ENCODE data around the gene MAT2B. TPM values are rescaled to one million over a fixed set of nuclear protein-coding genes. Genes with fewer than 3 reads are reported as not detected.

Gene MAT2B
- total RNA-seq, 1 experiment from 2014 or later: 66.2 TPM

- Histone ChIP-seq H3K9me3 (ENCODE audit: insufficient read depth, low read depth) (0 out of 2 replicates have a peak, but pooled peaks cover 2% of the 10 kb centered on the region), H3F3A (ENCODE audit: insufficient read depth, low read depth) (peaks cover 22% of the 10 kb centered on the region), H4K20me1 (ENCODE audit: insufficient read depth) (0 out of 2 replicates have a peak, but pooled peaks cover 12% of the 10 kb centered on the region), H3K4me2 (peak overlapping the region; percentile 98), H3K4me1 (replicated peaks; ENCODE audit: insufficient read depth) (peaks cover 29% of the 10 kb centered on the region), H3K27me3 (ENCODE audit: insufficient read depth, low read depth) (no peaks in the 10 kb centered on the region), H3K4me3 (peak overlapping the region; percentile 92), H3K79me2 (ENCODE audit: low read depth) (peaks cover 35% of the 10 kb centered on the region), H2AFZ (peak overlapping the region; percentile 77), H3K9me2 (ENCODE audit: insufficient read depth) (no peaks in the 10 kb centered on the region), H3K27ac (peak overlapping the region; percentile 72), H3K36me3 (ENCODE audit: low read depth) (no peaks in the 10 kb centered on the region)
- peak; percentile 24 to 50 for DNase-seq
- POLR2A ChIA-PET (ENCODE audit: unreplicated experiment): no interaction called here
- no peak for TF ChIP-seq CTCF (conservative IDR thresholded peaks at IDR 0.05)
- TF ChIP-seq EZH2 (IDR thresholded peaks at IDR 0.05; ENCODE audit: low read depth): no peak
- no TSS peak for BruUV-seq (replicated peaks)
- CTCF ChIA-PET: no interaction called here
- intact Hi-C loops (cut with micrococcal nuclease; ENCODE audit: unreplicated experiment): loop anchor here (2.0 kb wide), 1 partner anchor 68 kb away; the partner anchor contains the start of gene CCNG1
These were observed 1.1 kb upstream of the MAT2B start for GRCh38 chr5:163504079-163504931.

- Histone ChIP-seq H3K27me3 (ENCODE audit: insufficient read depth, low read depth) (no peaks in the 10 kb centered on the region), H3F3A (ENCODE audit: insufficient read depth, low read depth) (peaks cover 22% of the 10 kb centered on the region), H2AFZ (peak overlapping the region; percentile 77), H3K4me2 (peak overlapping the region; percentile 98), H3K79me2 (ENCODE audit: low read depth) (peaks cover 42% of the 10 kb centered on the region), H3K4me3 (peak overlapping the region; percentile 92), H3K27ac (peak overlapping the region; percentile 72), H3K9me2 (ENCODE audit: insufficient read depth) (no peaks in the 10 kb centered on the region), H4K20me1 (ENCODE audit: insufficient read depth) (0 out of 2 replicates have a peak, but pooled peaks cover 12% of the 10 kb centered on the region), H3K4me1 (replicated peaks; ENCODE audit: insufficient read depth) (peaks cover 29% of the 10 kb centered on the region), H3K9me3 (ENCODE audit: insufficient read depth, low read depth) (no peaks in the 10 kb centered on the region), H3K36me3 (ENCODE audit: low read depth) (no peaks in the 10 kb centered on the region)
- no peak for DNase-seq
- intact Hi-C loops (cut with micrococcal nuclease; ENCODE audit: unreplicated experiment): loop anchor here (1.0 to 2.0 kb wide), 2 partner anchors 45 to 68 kb away; partner anchors contain the start of genes CCNG1, HMMR and NUDCD2
- ChIA-PET CTCF (no interaction called here), POLR2A (ENCODE audit: unreplicated experiment) (interaction anchor here (0.6 to 1.1 kb wide), 3 partner anchors 44 to 130 kb away, joined by 3 to 12 read pairs (median 4); partner anchors contain the start of genes CCNG1, HMMR and NUDCD2)
- no peak for TF ChIP-seq EZH2 (IDR thresholded peaks at IDR 0.05; ENCODE audit: low read depth)
- no peak for TF ChIP-seq CTCF (conservative IDR thresholded peaks at IDR 0.05)
- TSS peak; percentile 85 for BruUV-seq (replicated peaks)
These were observed 411 bp upstream of the MAT2B start for GRCh38 chr5:163505049-163505367.

- TSS peak; percentile 79 for BruUV-seq (replicated peaks)
- DNase-seq: no peak
- Histone ChIP-seq H3K27ac (peak overlapping the region; percentile 72), H3K27me3 (ENCODE audit: insufficient read depth, low read depth) (no peaks in the 10 kb centered on the region), H3K4me1 (replicated peaks; ENCODE audit: insufficient read depth) (peaks cover 29% of the 10 kb centered on the region), H3F3A (ENCODE audit: insufficient read depth, low read depth) (peaks cover 22% of the 10 kb centered on the region), H3K9me2 (ENCODE audit: insufficient read depth) (no peaks in the 10 kb centered on the region), H3K36me3 (ENCODE audit: low read depth) (no peaks in the 10 kb centered on the region), H2AFZ (peak overlapping the region; percentile 77), H3K4me3 (peak overlapping the region; percentile 92), H3K79me2 (ENCODE audit: low read depth) (peaks cover 52% of the 10 kb centered on the region), H3K9me3 (ENCODE audit: insufficient read depth, low read depth) (no peaks in the 10 kb centered on the region), H3K4me2 (peak overlapping the region; percentile 98), H4K20me1 (ENCODE audit: insufficient read depth) (0 out of 2 replicates have a peak, but pooled peaks cover 18% of the 10 kb centered on the region)
- ChIA-PET POLR2A (ENCODE audit: unreplicated experiment) (interaction anchor here (0.7 to 1.1 kb wide), 3 partner anchors 14 to 45 kb away, joined by 4 to 12 read pairs (median 10); partner anchors contain the start of genes HMMR and NUDCD2), CTCF (no interaction called here)
- intact Hi-C loops (cut with micrococcal nuclease; ENCODE audit: unreplicated experiment): no loop called here
- TF ChIP-seq EZH2 (IDR thresholded peaks at IDR 0.05; ENCODE audit: low read depth) (no peak), CTCF (conservative IDR thresholded peaks at IDR 0.05) (no peak)
These were observed 657 bp downstream of the MAT2B start for GRCh38 chr5:163506095-163506457.

All from PC-9 (cell line).